8988T (cell line): Measurements from ENCODE around the gene KCNK17.

Source experiments
- DNase-seq: peaks from one replicate; pipeline ENCODE4 v3.0.0; 2011

Gene KCNK17

DNA sequence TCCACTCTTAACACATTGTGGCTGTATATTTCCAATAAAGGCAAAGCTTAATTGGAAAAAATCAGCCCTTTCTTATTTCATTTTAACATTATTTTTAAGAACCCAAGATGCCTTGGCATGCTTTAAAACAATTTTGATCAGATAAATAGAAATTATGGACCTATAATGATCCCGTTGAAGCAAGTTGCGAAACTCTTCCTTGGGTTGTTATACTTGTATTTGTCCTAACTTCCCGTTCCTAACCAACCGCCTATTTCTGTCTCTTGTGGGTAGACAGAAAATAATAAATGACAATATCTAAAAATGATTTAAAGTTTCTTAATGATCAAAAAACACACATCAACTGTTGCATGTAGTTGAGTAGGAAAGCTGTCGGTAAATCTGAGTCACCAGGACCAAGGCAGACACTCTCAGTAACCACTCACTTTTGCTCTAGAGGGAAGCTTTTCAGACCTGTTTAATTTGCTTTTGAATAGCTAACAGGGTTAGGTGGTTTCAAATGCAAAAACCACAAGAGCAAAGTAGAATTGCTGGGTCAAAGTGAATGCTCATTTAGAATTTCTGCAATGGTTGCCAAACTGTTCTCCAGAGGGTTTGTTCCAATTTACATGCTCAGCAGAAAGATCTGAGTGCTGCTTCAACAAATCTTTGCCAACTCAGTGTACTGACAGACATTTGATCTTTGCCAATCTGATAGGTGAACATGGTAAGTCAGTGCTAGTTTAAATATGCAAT is 50.7 kb downstream of the KCNK17 start:
- no peak for DNase-seq

DNA sequence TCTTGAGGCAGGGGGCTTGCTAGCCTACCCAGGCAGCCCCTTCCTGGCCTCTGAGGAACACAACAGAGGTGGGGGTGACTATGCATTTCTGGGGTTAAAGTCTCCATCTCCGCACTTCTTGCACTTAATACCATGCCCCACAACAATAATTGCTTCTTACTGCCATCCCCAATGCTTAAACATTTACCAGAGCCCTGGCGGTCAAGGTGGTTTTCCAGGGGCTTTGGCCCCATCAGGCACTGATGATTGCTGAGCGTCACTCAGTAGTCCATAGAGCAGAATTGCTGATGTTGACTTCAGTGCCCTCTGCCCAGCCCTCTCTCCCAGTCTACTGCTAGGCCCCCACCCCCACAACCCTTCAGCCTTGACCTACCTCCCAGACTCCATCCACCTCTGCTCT is 52.5 kb downstream of the KCNK17 start:
- DNase-seq, result no peak

DNA sequence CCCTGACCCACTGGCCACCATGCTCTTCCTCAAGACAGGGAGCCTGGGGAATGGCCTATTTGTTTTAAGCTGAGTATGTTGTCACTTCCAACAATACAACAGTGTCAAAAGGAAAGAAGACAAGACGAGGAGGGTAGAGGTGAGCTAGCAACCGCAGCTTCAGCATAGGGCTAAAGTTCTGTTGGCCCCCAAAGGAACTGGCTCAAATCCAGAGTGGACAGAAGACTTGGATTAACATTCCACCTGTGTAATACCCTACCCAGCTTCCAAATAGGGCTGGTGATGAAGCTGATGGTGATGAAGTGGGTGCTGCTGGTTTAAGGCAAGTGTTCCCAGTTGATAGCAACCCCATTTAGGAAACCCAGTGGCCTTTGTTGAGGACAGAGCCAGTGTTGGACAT is 53.3 kb downstream of the KCNK17 start:
- DNase-seq, result no peak

DNA sequence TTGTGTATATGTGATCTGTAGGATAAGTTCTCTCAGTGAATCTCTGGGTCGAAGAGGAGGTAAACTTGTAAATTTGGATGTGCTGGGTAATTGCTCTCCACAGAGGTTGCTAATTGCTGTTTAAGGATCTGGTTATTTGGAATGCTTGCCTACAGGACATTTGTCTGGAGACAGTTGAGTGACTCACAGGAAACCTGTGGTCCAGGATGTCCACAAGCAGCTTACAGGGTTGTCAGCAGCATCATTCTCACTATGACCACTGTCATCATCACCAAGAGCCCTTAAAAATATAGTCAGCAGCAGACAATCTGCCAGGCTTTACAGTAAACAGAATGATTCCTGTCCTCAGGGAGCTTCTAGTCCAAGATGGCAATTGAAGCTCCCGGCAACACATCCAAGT is 53.8 kb downstream of the KCNK17 start:
- no peak for DNase-seq

DNA sequence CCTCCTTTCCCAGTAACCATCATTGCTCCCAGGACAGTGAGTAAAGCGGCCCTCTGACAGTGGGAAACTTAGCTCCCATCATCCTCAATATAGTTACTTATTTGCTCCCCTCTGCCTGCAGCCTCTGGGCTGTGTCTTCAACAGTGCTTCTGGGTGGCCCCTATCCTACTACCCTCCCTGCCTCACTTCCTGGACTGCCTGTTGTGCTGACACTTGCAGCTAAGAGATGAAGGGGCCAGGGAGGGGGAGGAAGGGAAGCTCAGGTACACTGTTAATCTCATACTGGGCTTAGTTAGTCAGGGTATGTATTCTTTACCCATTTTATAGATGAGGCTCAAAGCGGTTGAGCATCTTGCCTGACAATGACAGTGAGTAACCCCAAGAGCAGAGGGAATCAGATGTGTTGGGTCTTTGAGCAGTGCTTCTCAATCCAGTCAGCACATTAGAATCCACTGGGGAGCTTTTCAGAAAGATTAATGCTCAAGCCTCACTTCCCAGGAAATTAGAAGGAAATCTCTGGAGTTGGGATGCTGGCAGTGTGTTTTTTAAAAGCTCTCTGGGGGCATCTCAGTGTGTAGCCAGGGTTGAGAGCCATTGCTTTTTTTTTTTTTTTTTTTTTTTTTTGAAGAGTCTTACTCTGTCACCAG is 57.8 kb downstream of the KCNK17 start:
- DNase-seq, result no peak

DNA sequence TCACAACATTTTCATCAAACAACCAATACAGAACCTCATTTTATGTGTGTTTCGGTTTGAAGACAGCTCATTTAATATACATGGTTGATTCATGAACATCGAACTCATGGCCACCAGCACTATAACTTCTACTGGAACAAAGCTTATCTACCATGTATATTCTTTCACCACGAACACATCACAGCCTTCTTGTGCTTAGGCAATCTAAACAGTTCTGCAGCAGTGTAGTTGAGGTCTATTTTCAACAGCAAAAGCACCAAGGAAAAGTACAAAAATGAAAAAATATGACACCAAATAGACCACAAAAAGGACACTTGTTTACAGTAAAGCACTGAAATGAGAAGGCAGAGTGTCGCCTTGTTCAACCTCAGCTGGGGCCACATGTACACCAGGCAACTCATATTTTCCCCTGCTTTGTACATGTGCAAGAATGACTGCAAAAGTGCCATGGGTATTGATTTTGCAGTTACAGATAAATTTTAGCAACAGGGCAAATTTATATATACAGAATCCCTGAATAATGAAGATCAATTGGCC is 59.2 kb downstream of the KCNK17 start:
- no peak for DNase-seq

DNA sequence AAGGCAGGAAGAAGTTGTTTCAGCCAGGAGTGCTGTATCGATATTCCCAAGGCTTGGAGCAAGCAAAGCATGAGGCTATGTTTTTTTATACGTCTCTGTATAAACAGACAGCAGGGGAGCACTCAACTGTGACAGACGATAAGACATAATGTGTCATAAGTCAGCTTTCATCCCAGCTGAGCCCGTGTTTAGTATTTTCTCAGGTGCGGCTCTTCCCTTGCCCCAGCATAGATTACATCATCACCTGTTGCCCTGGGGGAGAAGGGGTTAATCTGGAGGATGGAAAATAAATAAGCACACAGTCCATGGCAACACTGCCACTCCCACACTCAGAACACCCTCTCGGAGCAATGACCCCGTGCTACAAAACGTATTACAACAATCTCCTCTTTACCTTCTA is 62.8 kb downstream of the KCNK17 start:
- DNase-seq, result no peak

DNA sequence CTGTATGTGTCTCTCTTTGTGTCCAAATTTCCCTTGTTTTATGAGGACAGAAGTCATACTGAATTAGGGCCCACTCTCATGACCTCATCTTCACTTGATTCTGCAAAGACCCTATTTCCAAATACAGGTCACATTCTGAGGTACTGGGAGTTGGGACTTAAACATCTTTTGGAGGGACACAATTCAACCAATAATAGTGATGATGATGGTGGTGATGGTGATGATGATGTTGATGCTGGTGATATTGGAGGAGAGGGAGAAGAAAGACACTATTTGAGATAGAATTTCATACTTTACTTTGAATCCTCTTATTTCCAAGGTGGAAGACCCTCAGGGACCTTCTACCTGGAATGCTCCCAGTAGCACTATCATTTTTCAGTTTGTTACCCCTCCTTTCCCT is 63.7 kb downstream of the KCNK17 start:
- DNase-seq, result no peak

DNA sequence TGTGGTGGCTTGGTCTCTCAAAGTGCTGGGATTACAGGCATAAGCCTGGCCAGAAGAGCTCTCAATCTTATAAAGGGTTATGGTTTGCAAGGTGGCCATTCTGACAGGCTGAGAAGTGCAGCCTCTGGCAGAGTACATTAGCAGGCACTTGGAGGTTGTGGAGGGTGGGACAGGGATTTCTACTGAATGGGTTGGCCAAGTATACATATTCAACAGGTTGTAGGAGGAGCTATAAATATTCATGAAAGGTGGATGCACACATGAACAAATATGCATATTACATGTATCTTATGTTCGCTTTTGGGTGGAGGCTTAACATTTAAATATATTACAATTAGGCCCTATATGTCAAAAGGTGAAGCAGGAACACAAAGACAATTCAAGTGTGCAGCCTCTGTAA is 64.9 kb downstream of the KCNK17 start:
- no peak for DNase-seq
